CD8-positive, alpha-beta memory T cell (primary cell): ENCODE measurements around the gene REEP2. TPM values are rescaled to one million over a fixed set of nuclear protein-coding genes. Genes with fewer than 3 reads are reported as not detected.
"Not testable (repeated sequence)": the region's sequence is repeated elsewhere in the genome, so short reads cannot be mapped to it uniquely, and the experiment has no call there.

Experiments used
- CTCF ChIA-PET: fragments of 350-600 bp; sonication (Branson Sonifier 250); formaldehyde crosslinking; loops from one replicate; lab custom pipeline; 2021; ENCODE audit warnings: antibody characterized with exemption; lab: Charles Lee
- POLR2A ChIA-PET: fragments of 350-600 bp; sonication (Branson Sonifier 250); formaldehyde crosslinking; loops from one replicate; lab custom pipeline; 2021; ENCODE audit warnings: antibody characterized with exemption; lab: Charles Lee
- DNase-seq, 5 donors: peaks; one replicate each; pipeline versions ENCODE4 v3.0.0 to v3.0.0-alpha.2; 2020 to 2022; ENCODE audit warnings: mixed read lengths in 1 of 5
- H3K27ac ChIP-seq: one replicate; pipeline ENCODE4 v1.7.0; 2013; ENCODE audit warnings: low read depth, mild to moderate bottlenecking, low read length, moderate library complexity
- H3K27me3 ChIP-seq: 2 replicates; pipeline ENCODE4 v1.7.0; 2013; ENCODE audit warnings: low read length, mild to moderate bottlenecking; ENCODE audit not compliant: insufficient read depth, poor library complexity, severe bottlenecking
- H3K36me3 ChIP-seq: 2 replicates; pipeline ENCODE4 v1.7.0; 2013; ENCODE audit warnings: mild to moderate bottlenecking, low read length, moderate library complexity; ENCODE audit not compliant: insufficient read depth
- H3K4me1 ChIP-seq: 2 replicates; pipeline ENCODE4 v1.7.0; 2013; ENCODE audit warnings: mild to moderate bottlenecking, low read length, moderate library complexity; ENCODE audit not compliant: insufficient read depth
- H3K4me3 ChIP-seq: 2 replicates; pipeline ENCODE4 v1.7.0; 2013; ENCODE audit warnings: mild to moderate bottlenecking, low read length
- H3K9me3 ChIP-seq: 2 replicates; pipeline ENCODE4 v1.7.0; 2013; ENCODE audit warnings: mild to moderate bottlenecking, low read length
- H3K27ac Mint-ChIP-seq, 8 donors: one replicate each; pipeline ENCODE4 v1.8.0; 2020 to 2021; ENCODE audit warnings: mixed read lengths in 8 of 8, mild to moderate bottlenecking in 6 of 8, inconsistent platforms in 3 of 8, moderate library complexity in 3 of 8
- H3K27me3 Mint-ChIP-seq, 2 donors: one replicate each; pipeline ENCODE4 v1.8.0; 2020 to 2021; ENCODE audit warnings: mixed read lengths in 2 of 2, mild to moderate bottlenecking in 1 of 2, moderate library complexity in 1 of 2
- H3K36me3 Mint-ChIP-seq, 3 donors: one replicate each; pipeline ENCODE4 v1.8.0; 2020 to 2021; ENCODE audit warnings: mixed read lengths in 3 of 3, inconsistent platforms in 1 of 3, mild to moderate bottlenecking in 1 of 3
- H3K4me1 Mint-ChIP-seq, 3 donors: one replicate each; pipeline ENCODE4 v1.8.0; 2020 to 2021; ENCODE audit warnings: mixed read lengths in 3 of 3, inconsistent platforms in 1 of 3, mild to moderate bottlenecking in 1 of 3
- H3K4me3 Mint-ChIP-seq, 7 donors: one replicate each; pipeline ENCODE4 v1.8.0; 2020 to 2021; ENCODE audit warnings: mixed read lengths in 7 of 7, mild to moderate bottlenecking in 6 of 7, moderate library complexity in 4 of 7, inconsistent platforms in 2 of 7
- H3K9me3 Mint-ChIP-seq, 5 donors: one replicate each; pipeline ENCODE4 v1.8.0; 2020 to 2022; ENCODE audit warnings: mixed read lengths in 5 of 5, mild to moderate bottlenecking in 3 of 5, moderate library complexity in 2 of 5, inconsistent platforms in 1 of 5
- polyA plus RNA-seq: library from polyadenylated mRNA; unstranded; fragments of 300-500 nt; fragmentation: Illumina TruSeq; gene quantifications from one replicate; pipeline ENCODE4 v1.2.3, GENCODE V29; 2021
- total RNA-seq, 2 experiments: library from RNA; stranded (reverse); gene quantifications; one replicate each; pipeline ENCODE4 v1.2.3, GENCODE V29; 2021

REEP2 gene, protein sequence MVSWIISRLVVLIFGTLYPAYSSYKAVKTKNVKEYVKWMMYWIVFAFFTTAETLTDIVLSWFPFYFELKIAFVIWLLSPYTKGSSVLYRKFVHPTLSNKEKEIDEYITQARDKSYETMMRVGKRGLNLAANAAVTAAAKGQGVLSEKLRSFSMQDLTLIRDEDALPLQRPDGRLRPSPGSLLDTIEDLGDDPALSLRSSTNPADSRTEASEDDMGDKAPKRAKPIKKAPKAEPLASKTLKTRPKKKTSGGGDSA
- total RNA-seq (1 to 10 TPM; 5.0 to 6.6 TPM), polyA plus RNA-seq (0.24 TPM)

DNA sequence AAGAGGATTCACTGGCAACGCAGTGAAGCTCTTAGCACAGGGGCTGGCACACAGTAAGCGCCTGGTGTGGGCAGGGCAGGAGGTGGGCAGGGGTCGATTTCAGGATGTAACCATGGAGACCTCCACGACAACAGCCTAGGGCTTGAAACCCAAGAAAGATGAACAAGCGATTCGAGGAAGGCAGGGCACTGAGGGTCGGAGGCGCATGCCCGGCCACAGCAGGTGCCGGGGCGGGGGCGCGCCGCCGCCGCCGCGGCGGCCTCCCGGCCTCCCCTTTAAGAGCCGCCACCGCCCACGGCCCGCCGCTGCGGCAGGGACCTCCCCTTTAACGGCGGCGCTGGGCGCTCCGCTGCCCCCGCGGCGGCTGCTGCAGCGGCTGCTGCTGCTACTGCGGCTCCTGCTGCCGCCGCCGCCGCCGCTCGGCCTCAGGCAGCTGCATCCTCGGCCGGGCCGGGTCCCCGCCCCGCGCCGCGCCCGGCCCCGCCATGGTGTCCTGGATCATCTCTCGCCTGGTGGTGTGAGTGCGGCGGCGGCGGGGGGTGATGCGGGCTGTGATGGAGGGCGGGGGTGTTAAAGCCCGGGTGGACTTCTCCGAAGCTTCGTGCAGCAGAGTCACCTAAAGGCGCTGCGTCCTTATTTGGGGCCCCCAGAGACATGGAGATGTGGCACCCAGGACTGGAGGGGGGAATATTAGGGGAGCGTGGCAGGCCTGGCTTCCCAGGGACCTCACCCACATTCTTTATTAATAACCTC lies at the start of gene REEP2:
REEP2 (plus strand) TSS at position 334 of the 753 bp plus-strand sequence; CDS start at position 486, 152 bp downstream.
- ChIA-PET CTCF (interaction anchor here (0.7 to 3.4 kb wide), 6 partner anchors 11 to 87 kb away, joined by 3 to 20 read pairs (median 6); partner anchors contain the start of gene EGR1), POLR2A (interaction anchor here (0.6 to 1.5 kb wide), 3 partner anchors 27 to 225 kb away, joined by 4 to 5 read pairs (median 4); partner anchors contain the start of genes EGR1 and FAM53C)
- Histone ChIP-seq H3K4me3 (peak within 1 kb of the TSS; percentile 61), H3K9me3 (no peaks in the 10 kb centered on the region), H3K27ac (no peak within 1 kb of the TSS), H3K4me1 (peaks cover 10% of the 10 kb centered on the region), H3K27me3 (no peaks in the 10 kb centered on the region), H3K36me3 (peaks cover 17% of the 10 kb centered on the region)
- Mint-ChIP-seq H3K27me3 (peaks cover 0 to 2% of the 10 kb centered on the region in 2 donors), H3K4me1 (peaks cover 17 to 26% (median 17%) of the 10 kb centered on the region in 3 donors), H3K4me3 (peak within 1 kb of the TSS; percentile 80 to 95 (median 83)), H3K36me3 (peaks cover 0 to 30% (median 5%) of the 10 kb centered on the region in 3 donors), H3K9me3 (no peaks in the 10 kb centered on the region), H3K27ac (peak within 1 kb of the TSS in 6 of 8 donors; percentile 50 to 90 (median 64))
- peak; percentile 50 to 74 (median 56) for DNase-seq

DNA sequence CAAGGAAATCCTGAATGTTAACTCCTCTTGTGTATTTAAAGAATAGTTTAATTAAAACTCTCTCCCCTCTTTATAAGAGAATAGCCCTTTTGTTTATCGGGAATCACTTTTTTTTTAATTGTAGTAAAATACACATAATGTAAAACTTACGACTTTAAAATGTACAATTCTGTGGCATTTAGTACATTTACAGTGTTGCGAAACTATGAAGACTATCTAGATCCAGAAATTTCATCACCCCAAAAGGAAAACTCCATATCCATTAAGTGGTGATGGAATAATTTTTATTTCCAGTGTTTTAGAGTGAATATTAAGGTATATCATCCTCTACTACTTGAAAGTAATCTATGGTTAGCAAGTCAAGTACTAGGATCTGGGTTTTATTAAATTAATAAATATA lies 49.5 kb upstream of the REEP2 start:
- POLR2A ChIA-PET = no interaction called here

DNA sequence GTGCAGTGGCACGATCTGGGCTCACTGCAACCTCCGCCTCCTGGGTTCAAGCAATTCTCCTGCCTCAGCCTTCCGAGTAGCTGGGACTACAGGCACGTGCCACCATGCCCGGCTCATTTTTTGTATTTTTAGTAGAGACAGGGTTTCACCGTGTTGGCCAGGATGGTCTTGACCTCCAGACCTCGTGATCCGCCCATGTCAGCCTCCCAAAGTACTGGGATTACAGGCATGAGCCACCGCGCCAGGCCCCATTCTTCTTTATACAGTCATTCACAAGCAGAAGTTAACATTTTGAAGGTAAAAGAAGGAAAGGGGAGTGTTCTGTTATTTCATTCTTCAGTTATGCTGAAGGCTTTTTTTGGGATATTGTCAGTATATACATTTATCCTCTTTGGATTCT lies 48.9 kb upstream of the REEP2 start:
- H3K36me3 ChIP-seq = peaks cover 50% of the 10 kb centered on the region
- CTCF ChIA-PET, H3K27ac ChIP-seq, H3K4me1 ChIP-seq, DNase-seq, H3K27me3 ChIP-seq, H3K27me3 Mint-ChIP-seq, POLR2A ChIA-PET, H3K9me3 ChIP-seq, H3K4me3 ChIP-seq, H3K27ac Mint-ChIP-seq, H3K4me3 Mint-ChIP-seq, H3K9me3 Mint-ChIP-seq, H3K4me1 Mint-ChIP-seq: not testable (repeated sequence)
- peaks cover 8 to 82% (median 34%) of the 10 kb centered on the region in 3 donors for H3K36me3 Mint-ChIP-seq

More for the DNA sequence above, 49.5 kb upstream of the REEP2 start:
- H3K27ac Mint-ChIP-seq = no peak overlapping the region
- H3K9me3 Mint-ChIP-seq = no peaks in the 10 kb centered on the region
- H3K36me3 ChIP-seq = peaks cover 44% of the 10 kb centered on the region
- H3K4me1 Mint-ChIP-seq = no peaks in the 10 kb centered on the region
- peaks cover 8 to 76% (median 32%) of the 10 kb centered on the region in 3 donors for H3K36me3 Mint-ChIP-seq
- no peak overlapping the region for H3K4me3 Mint-ChIP-seq
- DNase-seq = no peak
- no peaks in the 10 kb centered on the region for H3K27me3 ChIP-seq
- CTCF ChIA-PET = no interaction called here
- no peak overlapping the region for H3K27ac ChIP-seq
- no peaks in the 10 kb centered on the region for H3K4me1 ChIP-seq
- no peak overlapping the region for H3K4me3 ChIP-seq
- H3K9me3 ChIP-seq = no peaks in the 10 kb centered on the region
- no peaks in the 10 kb centered on the region for H3K27me3 Mint-ChIP-seq

DNA sequence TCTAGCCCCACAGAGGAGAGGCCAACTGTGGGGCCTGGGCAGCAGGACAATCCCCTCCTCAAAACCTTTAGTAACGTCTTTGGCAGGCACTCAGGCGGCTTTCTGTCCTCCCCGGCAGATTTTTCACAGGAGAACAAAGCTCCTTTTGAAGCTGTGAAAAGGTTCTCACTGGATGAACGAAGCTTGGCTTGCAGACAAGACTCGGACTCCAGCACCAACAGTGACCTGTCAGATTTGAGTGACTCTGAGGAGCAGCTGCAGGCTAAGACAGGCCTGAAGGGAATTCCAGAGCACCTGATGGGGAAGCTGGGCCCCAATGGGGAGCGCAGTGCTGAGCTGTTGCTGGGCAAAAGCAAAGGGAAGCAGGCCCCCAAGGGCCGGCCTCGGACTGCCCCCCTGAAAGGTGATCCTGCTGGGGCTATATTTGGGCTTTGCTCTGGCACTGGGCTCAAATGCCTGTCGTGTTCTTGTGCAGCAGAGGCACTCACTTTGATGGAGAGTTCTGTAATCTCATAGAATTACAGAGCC lies 46.9 kb upstream of the REEP2 start:
- Histone ChIP-seq H3K4me3 (no peak overlapping the region), H3K4me1 (no peaks in the 10 kb centered on the region), H3K27me3 (no peaks in the 10 kb centered on the region), H3K27ac (no peak overlapping the region), H3K9me3 (no peaks in the 10 kb centered on the region), H3K36me3 (peaks cover 40% of the 10 kb centered on the region)
- CTCF ChIA-PET = interaction anchor here (1.2 kb wide), 1 partner anchor 58 kb away, joined by 3 read pairs; no protein-coding TSS in a partner anchor
- Mint-ChIP-seq H3K4me3 (no peak overlapping the region), H3K27ac (peak overlapping the region in 1 of 8 donors; percentile 81), H3K36me3 (peaks cover 3 to 82% (median 29%) of the 10 kb centered on the region in 3 donors), H3K4me1 (no peaks in the 10 kb centered on the region), H3K9me3 (no peaks in the 10 kb centered on the region), H3K27me3 (no peaks in the 10 kb centered on the region)
- DNase-seq = no peak
- POLR2A ChIA-PET = no interaction called here

DNA sequence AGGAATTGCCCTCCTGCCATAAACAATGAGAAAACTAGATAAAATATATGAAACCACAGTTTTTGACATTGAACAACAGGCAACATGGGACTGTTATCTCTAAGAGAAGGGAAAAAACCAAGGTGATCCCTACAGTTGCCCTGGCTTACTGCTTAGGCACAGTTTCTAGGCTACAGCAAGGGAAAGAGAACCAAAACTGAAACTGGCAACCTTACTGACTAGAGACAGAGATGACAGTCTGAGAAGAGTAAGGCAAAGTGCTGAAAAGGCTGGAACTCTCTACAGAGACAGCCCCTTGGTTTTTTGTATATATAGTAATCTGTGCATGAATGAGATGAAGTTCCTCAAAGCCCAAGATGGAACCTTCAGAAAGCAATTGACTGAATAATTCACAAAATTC lies 36.2 kb upstream of the REEP2 start:
- H3K4me1 ChIP-seq = no peaks in the 10 kb centered on the region
- H3K27me3 ChIP-seq = no peaks in the 10 kb centered on the region
- no peaks in the 10 kb centered on the region for H3K27me3 Mint-ChIP-seq
- no peak for DNase-seq
- H3K36me3 ChIP-seq = peaks cover 34% of the 10 kb centered on the region
- H3K27ac ChIP-seq = no peak overlapping the region
- peaks cover 3 to 71% (median 25%) of the 10 kb centered on the region in 3 donors for H3K36me3 Mint-ChIP-seq
- no peak overlapping the region for H3K4me3 ChIP-seq
- no peaks in the 10 kb centered on the region for H3K9me3 Mint-ChIP-seq
- ChIA-PET CTCF (no interaction called here), POLR2A (no interaction called here)
- H3K4me3 Mint-ChIP-seq = no peak overlapping the region
- no peaks in the 10 kb centered on the region for H3K9me3 ChIP-seq
- peaks cover 3 to 7% (median 5%) of the 10 kb centered on the region in 3 donors for H3K4me1 Mint-ChIP-seq
- peak overlapping the region in 3 of 8 donors; percentile 33 to 74 (median 73) for H3K27ac Mint-ChIP-seq

DNA sequence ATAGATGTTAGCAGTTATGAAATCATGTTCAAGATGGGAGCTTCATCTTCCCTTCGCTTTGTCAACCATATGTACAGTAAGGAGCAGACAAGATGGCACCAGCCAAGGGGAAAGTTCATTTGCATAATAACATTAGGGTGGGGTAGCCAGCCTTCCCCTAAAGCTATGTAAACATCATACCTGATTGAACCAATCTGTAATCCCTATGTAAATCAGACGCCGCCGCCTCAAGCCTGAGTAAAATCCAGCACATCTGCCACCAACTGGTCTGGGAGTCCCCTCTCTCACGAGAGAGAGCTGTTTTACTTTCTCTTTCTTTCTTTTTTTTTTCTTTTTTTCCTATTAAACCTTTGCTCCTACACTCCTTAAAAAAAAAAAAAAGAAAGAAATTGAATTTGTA lies 30.8 kb upstream of the REEP2 start:
- Histone ChIP-seq H3K9me3 (no peaks in the 10 kb centered on the region), H3K36me3 (no peaks in the 10 kb centered on the region), H3K4me1 (no peaks in the 10 kb centered on the region), H3K27ac (no peak overlapping the region), H3K27me3 (no peaks in the 10 kb centered on the region), H3K4me3 (no peak overlapping the region)
- DNase-seq = no peak
- Mint-ChIP-seq H3K36me3 (peaks cover 0 to 60% (median 17%) of the 10 kb centered on the region in 3 donors), H3K4me1 (peaks cover 1 to 13% (median 12%) of the 10 kb centered on the region in 3 donors), H3K9me3 (no peaks in the 10 kb centered on the region), H3K27ac (peak overlapping the region in 7 of 8 donors; percentile 13 to 92 (median 63)), H3K27me3 (no peaks in the 10 kb centered on the region), H3K4me3 (no peak overlapping the region)
- ChIA-PET CTCF (no interaction called here), POLR2A (no interaction called here)

DNA sequence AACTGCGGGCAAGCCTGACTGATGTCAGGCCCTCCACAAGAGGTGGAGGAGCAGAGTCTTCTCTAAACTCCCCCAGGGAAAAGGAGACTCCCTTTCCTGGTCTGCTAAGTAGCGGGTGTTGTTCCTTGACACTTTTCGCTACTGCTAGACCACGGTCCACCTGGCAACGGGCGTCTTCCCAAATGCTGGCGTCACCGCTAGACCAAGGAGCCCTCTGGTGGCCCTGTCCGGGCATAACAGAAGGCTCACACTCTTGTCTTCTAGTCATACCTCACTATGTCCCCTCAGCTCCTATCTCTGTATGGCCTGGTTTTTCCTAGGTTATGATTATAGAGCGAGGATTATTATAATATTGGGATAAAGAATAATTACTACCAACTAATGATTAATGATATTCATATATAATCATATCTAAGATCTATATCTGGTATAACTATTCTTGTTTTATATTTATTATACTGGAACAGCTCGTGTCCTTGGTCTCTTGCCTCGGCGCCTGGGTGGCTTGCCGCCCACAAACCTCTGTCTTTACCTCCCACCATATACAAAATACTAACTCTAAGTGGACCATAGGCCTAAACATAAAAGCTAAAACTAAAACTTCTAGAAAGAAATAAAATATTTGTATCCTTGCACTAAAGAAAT lies 27.7 kb upstream of the REEP2 start:
- POLR2A ChIA-PET, H3K27me3 Mint-ChIP-seq, H3K9me3 Mint-ChIP-seq, H3K36me3 ChIP-seq, H3K9me3 ChIP-seq, H3K27ac Mint-ChIP-seq, H3K27me3 ChIP-seq, H3K27ac ChIP-seq, H3K4me3 Mint-ChIP-seq, H3K4me1 ChIP-seq, H3K4me3 ChIP-seq: not testable (repeated sequence)
- Mint-ChIP-seq H3K36me3 (peaks cover 0 to 65% (median 20%) of the 10 kb centered on the region in 3 donors), H3K4me1 (peaks cover 1 to 13% (median 12%) of the 10 kb centered on the region in 3 donors)
- CTCF ChIA-PET = interaction anchor here (1.1 to 1.3 kb wide), 2 partner anchors 19 to 58 kb away, joined by 3 read pairs; partner anchors contain the start of gene KDM3B
- peak in 1 of 5 donors; percentile 6 for DNase-seq
